ENCODE measurements around the gene GTF2E1. TPM values are rescaled to one million over a fixed set of nuclear protein-coding genes. Genes with fewer than 3 reads are reported as not detected.

Gene GTF2E1
- total RNA-seq, 1 donor from 2014 or later, result 78.2 TPM

GRCh38 chr3:120831066-120831465 lies 88.5 kb downstream of the GTF2E1 start:
- Mint-ChIP-seq H3K27ac (no peak overlapping the region), H3K27me3 (ENCODE audit: insufficient read depth, low read depth) (peaks cover 2% of the 10 kb centered on the region), H3K9me3 (no peaks in the 10 kb centered on the region), H3K4me1 (peaks cover 4% of the 10 kb centered on the region), H3K36me3 (no peaks in the 10 kb centered on the region), H3K4me3 (no peak overlapping the region)
- H3K27me3 ChIP-seq, result no peaks in the 10 kb centered on the region
- TF ChIP-seq EZH2 (IDR thresholded peaks at IDR 0.05) (no peak), CTCF (IDR thresholded peaks at IDR 0.05) (no peak), EZH2phosphoT487 (IDR thresholded peaks at IDR 0.05) (no peak)
- no peak overlapping the region for H3K4me3 ChIP-seq
- no peak overlapping the region for H3K4me2 ChIP-seq
- no peaks in the 10 kb centered on the region for H4K20me1 ChIP-seq (ENCODE audit: low read depth)
- no peaks in the 10 kb centered on the region for H3F3A ChIP-seq (ENCODE audit: low read depth)
- peaks cover 15% of the 10 kb centered on the region for H3K4me1 ChIP-seq
- no peaks in the 10 kb centered on the region for H3K9me3 ChIP-seq (ENCODE audit: low read depth)
- no peaks in the 10 kb centered on the region for H3K36me3 ChIP-seq
- no peak overlapping the region for H2AFZ ChIP-seq (replicated peaks)
- H3K79me2 ChIP-seq (ENCODE audit: low read depth), result no peaks in the 10 kb centered on the region
- DNase-seq (ENCODE audit: low spot score), result no peak
- no peak overlapping the region for H3K27ac ChIP-seq
- H3K9ac ChIP-seq, result no peak overlapping the region

Small RNAs within 50 kb of the gene (small RNA-seq; reads per million reads assigned to genes)
- not detected for gene MTCO1P29
- gene MTCO2P29, result not detected

Other genes starting within 250 kb of the GTF2E1 start
- gene NDUFB4, start 146.4 kb upstream of the GTF2E1 start, total RNA-seq (ENCODE audit: low replicate concordance), result 132 and 172 TPM in 2 replicates
- 0.28 TPM in 1 of 2 replicates, not detected in the other for gene HGD, start 60.5 kb upstream of the GTF2E1 start, total RNA-seq (ENCODE audit: low replicate concordance)
- gene RABL3, start 228 bp upstream of the GTF2E1 start, total RNA-seq (ENCODE audit: low replicate concordance), result 10.3 and 25.0 TPM in 2 replicates
- 2.3 and 4.8 TPM in 2 replicates for gene STXBP5L, start 165.5 kb downstream of the GTF2E1 start, total RNA-seq (ENCODE audit: low replicate concordance)